HepG2 (cell line): ENCODE data around the gene NF2. TPM values are rescaled to one million over a fixed set of nuclear protein-coding genes. Genes with fewer than 3 reads are reported as not detected.

Experiments
- HOXA9 ChIP-seq: sonication (generic); formaldehyde crosslinking; IDR thresholded peaks from 2 replicates; pipeline ENCODE4 v1.8.1; 2022; ENCODE audit warnings: missing genetic modification reagents, mild to moderate bottlenecking, moderate library complexity, borderline replicate concordance
- NR2F2 ChIP-seq: IDR thresholded peaks from 2 replicates; pipeline ENCODE4 v1.6.1; 2012; ENCODE audit warnings: low read depth, inconsistent platforms, borderline replicate concordance
- ZHX2 ChIP-seq, 2 experiments: sonication (generic) in 1 of 2; formaldehyde crosslinking in 1 of 2; IDR thresholded peaks; 2 replicates each; pipeline versions ENCODE4 v1.6.1 to v1.9.0; 2014 to 2022; ENCODE audit warnings: antibody characterized with exemption in 1 of 2, borderline replicate concordance in 1 of 2, inconsistent platforms in 1 of 2, low read depth in 1 of 2, missing genetic modification reagents in 1 of 2
- ZIK1 ChIP-seq: sonication (generic); formaldehyde crosslinking; IDR thresholded peaks from 2 replicates; pipeline ENCODE4 v1.5.0; 2020; ENCODE audit warnings: mild to moderate bottlenecking, low read depth, missing genetic modification reagents, borderline replicate concordance
- ZNF10 ChIP-seq: sonication (generic); formaldehyde crosslinking; IDR thresholded peaks from 2 replicates; pipeline ENCODE4 v1.4.0; 2020; ENCODE audit warnings: mild to moderate bottlenecking, low read depth, missing genetic modification reagents, borderline replicate concordance
- ZNF574 ChIP-seq: sonication (generic); formaldehyde crosslinking; IDR thresholded peaks from 2 replicates; pipeline ENCODE4 v1.4.0; 2020; ENCODE audit warnings: missing genetic modification reagents
- ZNF589 ChIP-seq: sonication (generic); formaldehyde crosslinking; conservative IDR thresholded peaks from 2 replicates; pipeline ENCODE4 v1.8.0; 2022; ENCODE audit warnings: mild to moderate bottlenecking, moderate library complexity, missing genetic modification reagents
- polyA plus RNA-seq, 8 experiments: library from polyadenylated mRNA; depleted of rRNA in 3 of 8; stranded (reverse) in 7 of 8; unstranded in 1 of 8; fragments of >200 nt; fragmentation: Illumina TruSeq in 4 of 8; extraction: Trizol in 4 of 8; gene quantifications; 2 replicates each; pipeline versions ENCODE4 v1.2.1 to v1.2.3, GENCODE V29; 2011 to 2016; ENCODE audit warnings: low read depth in 4 of 8, missing spikeins in 1 of 8, mixed read lengths in 1 of 8; ENCODE audit not compliant: insufficient read depth in 1 of 8
- total RNA-seq, 5 experiments: library from RNA; depleted of rRNA; stranded (reverse); fragments of >200 nt; fragmentation: Illumina TruSeq; extraction: Trizol; gene quantifications; 2 replicates each; pipeline ENCODE4 v1.2.3, GENCODE V29; 2016; ENCODE audit warnings: low read depth in 1 of 5
- TF ChIP-seq, protein P1 (sequence below): sonication (generic); formaldehyde crosslinking; conservative IDR thresholded peaks from 2 replicates; pipeline ENCODE4 v1.5.0; 2020; ENCODE audit warnings: missing genetic modification reagents
- TF ChIP-seq, protein P2 (sequence below): IDR thresholded peaks from 2 replicates; pipeline ENCODE4 v1.6.1; 2016; ENCODE audit warnings: missing genetic modification reagents, missing compliant biosample characterization
- TF ChIP-seq, protein P3 (sequence below): sonication (generic); formaldehyde crosslinking; conservative IDR thresholded peaks from 2 replicates; pipeline ENCODE4 v1.4.0; 2020; ENCODE audit warnings: missing genetic modification reagents
- TF ChIP-seq, protein P4 (sequence below): sonication (generic); formaldehyde crosslinking; IDR thresholded peaks from 2 replicates; pipeline ENCODE4 v1.8.0; 2022; ENCODE audit warnings: mild to moderate bottlenecking, missing genetic modification reagents

NF2 gene
- total and polyA plus RNA-seq, 2 of the 13 experiments (the other 11 are each of a cell fraction or from before 2014, with no cell fraction given), result 9.3 to 33.3 TPM

GRCh38 chr22:29603358-29604075 lies at the start of gene NF2 (continued):
- TF ChIP-seq, protein P1, sequence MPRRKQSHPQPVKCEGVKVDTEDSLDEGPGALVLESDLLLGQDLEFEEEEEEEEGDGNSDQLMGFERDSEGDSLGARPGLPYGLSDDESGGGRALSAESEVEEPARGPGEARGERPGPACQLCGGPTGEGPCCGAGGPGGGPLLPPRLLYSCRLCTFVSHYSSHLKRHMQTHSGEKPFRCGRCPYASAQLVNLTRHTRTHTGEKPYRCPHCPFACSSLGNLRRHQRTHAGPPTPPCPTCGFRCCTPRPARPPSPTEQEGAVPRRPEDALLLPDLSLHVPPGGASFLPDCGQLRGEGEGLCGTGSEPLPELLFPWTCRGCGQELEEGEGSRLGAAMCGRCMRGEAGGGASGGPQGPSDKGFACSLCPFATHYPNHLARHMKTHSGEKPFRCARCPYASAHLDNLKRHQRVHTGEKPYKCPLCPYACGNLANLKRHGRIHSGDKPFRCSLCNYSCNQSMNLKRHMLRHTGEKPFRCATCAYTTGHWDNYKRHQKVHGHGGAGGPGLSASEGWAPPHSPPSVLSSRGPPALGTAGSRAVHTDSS (CRISPR knock-in tag), result no peak
- TF ChIP-seq ZIK1 (CRISPR knock-in tag) (no peak), ZNF589 (CRISPR knock-in tag) (no peak; the same call in 1 of the 2 replicates), NR2F2 (no peak; the same call in 1 of the 2 replicates), ZHX2 (IDR thresholded peaks at IDR 0.05; ENCODE audit: low read depth) (no peak), ZHX2 (CRISPR knock-in tag; IDR thresholded peaks at IDR 0.05; ENCODE audit: borderline replicate concordance) (no peak), ZNF574 (peak; percentile 67), ZNF10 (CRISPR knock-in tag) (no peak), HOXA9 (CRISPR knock-in tag) (no peak)
- TF ChIP-seq, protein P2, sequence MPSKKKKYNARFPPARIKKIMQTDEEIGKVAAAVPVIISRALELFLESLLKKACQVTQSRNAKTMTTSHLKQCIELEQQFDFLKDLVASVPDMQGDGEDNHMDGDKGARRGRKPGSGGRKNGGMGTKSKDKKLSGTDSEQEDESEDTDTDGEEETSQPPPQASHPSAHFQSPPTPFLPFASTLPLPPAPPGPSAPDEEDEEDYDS (CRISPR knock-in tag), result peak; percentile 84
- TF ChIP-seq, protein P3, sequence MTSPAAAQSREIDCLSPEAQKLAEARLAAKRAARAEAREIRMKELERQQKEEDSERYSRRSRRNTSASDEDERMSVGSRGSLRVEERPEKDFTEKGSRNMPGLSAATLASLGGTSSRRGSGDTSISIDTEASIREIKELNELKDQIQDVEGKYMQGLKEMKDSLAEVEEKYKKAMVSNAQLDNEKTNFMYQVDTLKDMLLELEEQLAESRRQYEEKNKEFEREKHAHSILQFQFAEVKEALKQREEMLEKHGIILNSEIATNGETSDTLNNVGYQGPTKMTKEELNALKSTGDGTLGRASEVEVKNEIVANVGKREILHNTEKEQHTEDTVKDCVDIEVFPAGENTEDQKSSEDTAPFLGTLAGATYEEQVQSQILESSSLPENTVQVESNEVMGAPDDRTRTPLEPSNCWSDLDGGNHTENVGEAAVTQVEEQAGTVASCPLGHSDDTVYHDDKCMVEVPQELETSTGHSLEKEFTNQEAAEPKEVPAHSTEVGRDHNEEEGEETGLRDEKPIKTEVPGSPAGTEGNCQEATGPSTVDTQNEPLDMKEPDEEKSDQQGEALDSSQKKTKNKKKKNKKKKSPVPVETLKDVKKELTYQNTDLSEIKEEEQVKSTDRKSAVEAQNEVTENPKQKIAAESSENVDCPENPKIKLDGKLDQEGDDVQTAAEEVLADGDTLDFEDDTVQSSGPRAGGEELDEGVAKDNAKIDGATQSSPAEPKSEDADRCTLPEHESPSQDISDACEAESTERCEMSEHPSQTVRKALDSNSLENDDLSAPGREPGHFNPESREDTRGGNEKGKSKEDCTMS (CRISPR knock-in tag), result no peak
- TF ChIP-seq, protein P4, sequence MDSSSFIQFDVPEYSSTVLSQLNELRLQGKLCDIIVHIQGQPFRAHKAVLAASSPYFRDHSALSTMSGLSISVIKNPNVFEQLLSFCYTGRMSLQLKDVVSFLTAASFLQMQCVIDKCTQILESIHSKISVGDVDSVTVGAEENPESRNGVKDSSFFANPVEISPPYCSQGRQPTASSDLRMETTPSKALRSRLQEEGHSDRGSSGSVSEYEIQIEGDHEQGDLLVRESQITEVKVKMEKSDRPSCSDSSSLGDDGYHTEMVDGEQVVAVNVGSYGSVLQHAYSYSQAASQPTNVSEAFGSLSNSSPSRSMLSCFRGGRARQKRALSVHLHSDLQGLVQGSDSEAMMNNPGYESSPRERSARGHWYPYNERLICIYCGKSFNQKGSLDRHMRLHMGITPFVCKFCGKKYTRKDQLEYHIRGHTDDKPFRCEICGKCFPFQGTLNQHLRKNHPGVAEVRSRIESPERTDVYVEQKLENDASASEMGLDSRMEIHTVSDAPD (CRISPR knock-in tag), result no peak
